Sigmoid colon (tissue), 4 donors: ENCODE data around the gene LMF1.

Experiments used
- EP300 ChIP-seq, 4 donors: sonication (generic); formaldehyde crosslinking; IDR thresholded peaks; one replicate each; pipeline ENCODE4 v1.6.1; 2017; ENCODE audit warnings: antibody characterized with exemption in 4 of 4
- POLR2AphosphoS5 ChIP-seq, 4 donors: sonication (generic); formaldehyde crosslinking; IDR thresholded peaks; one replicate each; pipeline ENCODE4 v1.6.1; 2017; ENCODE audit warnings: antibody characterized with exemption in 4 of 4
- TF ChIP-seq, protein P1 (sequence below), 4 experiments: fragments of 450-650 bp in 3 of 4; fragments of 200-600 bp in 1 of 4; IDR thresholded peaks; one replicate each; pipeline ENCODE4 v1.5.1; 2016 to 2019; ENCODE audit warnings: antibody characterized with exemption in 4 of 4, mild to moderate bottlenecking in 3 of 4, moderate library complexity in 2 of 4

DNA sequence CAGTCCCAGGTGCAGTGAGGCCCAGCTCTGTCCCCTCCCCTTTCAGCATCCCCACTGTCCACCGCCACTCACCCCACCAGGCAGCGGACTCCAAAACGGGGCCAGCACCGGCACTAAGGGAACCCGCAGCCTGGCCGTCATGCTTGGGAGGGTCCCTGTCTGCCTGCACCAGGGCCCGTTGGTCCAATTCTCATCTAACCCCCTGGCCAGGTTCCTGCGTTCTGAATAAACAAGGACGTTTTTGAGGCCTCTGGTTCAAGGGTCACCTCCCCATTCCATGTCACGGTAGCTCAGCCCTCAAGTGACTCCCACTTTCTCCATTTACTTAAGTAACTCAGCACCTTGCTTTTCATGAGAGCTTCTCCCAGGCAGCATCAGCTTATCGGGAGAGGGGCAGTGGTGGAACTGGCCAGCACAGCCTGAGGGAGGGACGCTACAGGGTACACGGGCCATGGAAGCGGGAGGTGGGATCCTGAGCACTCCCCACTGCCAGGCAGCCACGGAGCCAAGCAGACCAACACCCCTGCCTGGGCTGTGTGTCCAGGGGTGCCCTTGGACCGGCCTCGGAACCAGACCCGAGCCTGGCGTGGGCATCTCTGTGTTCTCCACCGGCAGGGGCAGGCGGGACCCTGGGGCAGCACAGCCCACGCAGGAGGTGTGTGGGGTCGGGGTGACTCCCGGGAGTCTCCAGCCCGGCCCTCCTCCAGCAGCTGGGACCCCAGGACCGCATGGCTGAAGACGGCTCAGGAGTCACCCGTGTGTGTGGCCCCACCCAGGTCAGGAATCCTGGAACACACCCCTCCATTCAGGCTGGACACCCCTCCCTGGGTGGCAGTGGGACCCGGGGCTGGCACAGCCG is 95.4 kb downstream of the LMF1 start:
- TF ChIP-seq, protein P1, sequence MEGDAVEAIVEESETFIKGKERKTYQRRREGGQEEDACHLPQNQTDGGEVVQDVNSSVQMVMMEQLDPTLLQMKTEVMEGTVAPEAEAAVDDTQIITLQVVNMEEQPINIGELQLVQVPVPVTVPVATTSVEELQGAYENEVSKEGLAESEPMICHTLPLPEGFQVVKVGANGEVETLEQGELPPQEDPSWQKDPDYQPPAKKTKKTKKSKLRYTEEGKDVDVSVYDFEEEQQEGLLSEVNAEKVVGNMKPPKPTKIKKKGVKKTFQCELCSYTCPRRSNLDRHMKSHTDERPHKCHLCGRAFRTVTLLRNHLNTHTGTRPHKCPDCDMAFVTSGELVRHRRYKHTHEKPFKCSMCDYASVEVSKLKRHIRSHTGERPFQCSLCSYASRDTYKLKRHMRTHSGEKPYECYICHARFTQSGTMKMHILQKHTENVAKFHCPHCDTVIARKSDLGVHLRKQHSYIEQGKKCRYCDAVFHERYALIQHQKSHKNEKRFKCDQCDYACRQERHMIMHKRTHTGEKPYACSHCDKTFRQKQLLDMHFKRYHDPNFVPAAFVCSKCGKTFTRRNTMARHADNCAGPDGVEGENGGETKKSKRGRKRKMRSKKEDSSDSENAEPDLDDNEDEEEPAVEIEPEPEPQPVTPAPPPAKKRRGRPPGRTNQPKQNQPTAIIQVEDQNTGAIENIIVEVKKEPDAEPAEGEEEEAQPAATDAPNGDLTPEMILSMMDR (IDR thresholded peaks at IDR 0.05), result no peak
- no peak for TF ChIP-seq POLR2AphosphoS5 (IDR thresholded peaks at IDR 0.05)
- no peak for TF ChIP-seq EP300 (IDR thresholded peaks at IDR 0.05)
